Ishikawa (cell line): ENCODE data around the gene RAB6B.

Source experiments
- CEBPB ChIP-seq: IDR thresholded peaks from 2 replicates; pipeline ENCODE4 v1.6.1; 2012
- CREB1 ChIP-seq: IDR thresholded peaks from 2 replicates; pipeline ENCODE4 v1.6.1; 2012; ENCODE audit warnings: low read depth
- MAX ChIP-seq: IDR thresholded peaks from 2 replicates; pipeline ENCODE4 v1.6.1; 2012
- TEAD4 ChIP-seq: IDR thresholded peaks from 2 replicates; pipeline ENCODE4 v1.6.1; 2012
- USF1 ChIP-seq: IDR thresholded peaks from 2 replicates; pipeline ENCODE4 v1.6.1; 2012
- YY1 ChIP-seq: IDR thresholded peaks from 2 replicates; pipeline ENCODE4 v1.6.1; 2012; ENCODE audit warnings: low read depth

GRCh38 chr3:133830071-133830470 is 65.6 kb downstream of the RAB6B start:
- TF ChIP-seq CEBPB, result no peak
- TF ChIP-seq YY1, result no peak
- TF ChIP-seq MAX, result no peak
- no peak for TF ChIP-seq TEAD4
- TF ChIP-seq USF1, result no peak
- no peak for TF ChIP-seq CREB1
